22Rv1 (cell line): Measurements from ENCODE around the gene NUP205.

Experiments
- H3K27ac ChIP-seq: fragments of 450-650 bp; 2 replicates; pipeline ENCODE4 v1.5.1; 2017
- ZFX ChIP-seq: fragments of 450-650 bp; IDR thresholded peaks from 2 replicates; pipeline ENCODE4 v1.6.1; 2017; ENCODE audit warnings: antibody characterized with exemption, borderline replicate concordance
- TF ChIP-seq, protein P1 (sequence below): fragments of 450-650 bp; IDR thresholded peaks from 2 replicates; pipeline ENCODE4 v1.5.1; 2017; ENCODE audit warnings: mild to moderate bottlenecking

Gene NUP205

DNA sequence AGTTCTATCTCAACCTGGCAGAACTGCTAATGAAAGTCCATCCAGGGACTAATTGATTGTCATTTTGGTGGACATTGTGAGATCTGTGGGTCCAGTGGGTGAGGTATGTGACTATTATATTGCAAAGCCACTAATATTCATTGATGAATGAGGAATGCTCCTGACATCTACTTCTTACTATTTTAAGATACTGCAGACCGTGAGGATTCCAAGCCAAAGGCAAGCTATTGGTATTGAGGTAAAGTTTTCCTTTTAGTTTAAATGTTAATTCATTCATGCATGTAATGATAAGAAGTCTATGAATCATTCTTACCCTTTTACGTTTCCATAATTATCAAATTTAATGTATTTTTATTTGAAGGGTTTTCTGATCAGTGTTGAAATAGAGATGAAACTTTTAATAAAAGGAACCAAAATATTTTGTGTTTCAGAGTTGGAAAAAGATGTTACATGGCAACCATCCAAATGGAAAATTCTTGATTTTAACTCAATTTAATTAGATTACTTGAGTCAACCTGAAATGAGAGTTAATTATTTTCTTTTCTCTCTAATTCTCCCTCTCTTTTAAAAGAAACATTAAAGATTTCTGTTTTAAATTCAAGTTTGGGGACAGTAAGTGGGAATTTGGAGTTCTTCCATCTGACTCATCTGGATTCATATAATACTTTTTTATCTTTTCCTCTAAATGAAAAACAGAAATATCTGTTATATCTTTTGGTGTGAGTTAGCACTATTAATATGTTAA is 39.6 kb downstream of the NUP205 start:
- no peak for TF ChIP-seq ZFX
- TF ChIP-seq, protein P1, sequence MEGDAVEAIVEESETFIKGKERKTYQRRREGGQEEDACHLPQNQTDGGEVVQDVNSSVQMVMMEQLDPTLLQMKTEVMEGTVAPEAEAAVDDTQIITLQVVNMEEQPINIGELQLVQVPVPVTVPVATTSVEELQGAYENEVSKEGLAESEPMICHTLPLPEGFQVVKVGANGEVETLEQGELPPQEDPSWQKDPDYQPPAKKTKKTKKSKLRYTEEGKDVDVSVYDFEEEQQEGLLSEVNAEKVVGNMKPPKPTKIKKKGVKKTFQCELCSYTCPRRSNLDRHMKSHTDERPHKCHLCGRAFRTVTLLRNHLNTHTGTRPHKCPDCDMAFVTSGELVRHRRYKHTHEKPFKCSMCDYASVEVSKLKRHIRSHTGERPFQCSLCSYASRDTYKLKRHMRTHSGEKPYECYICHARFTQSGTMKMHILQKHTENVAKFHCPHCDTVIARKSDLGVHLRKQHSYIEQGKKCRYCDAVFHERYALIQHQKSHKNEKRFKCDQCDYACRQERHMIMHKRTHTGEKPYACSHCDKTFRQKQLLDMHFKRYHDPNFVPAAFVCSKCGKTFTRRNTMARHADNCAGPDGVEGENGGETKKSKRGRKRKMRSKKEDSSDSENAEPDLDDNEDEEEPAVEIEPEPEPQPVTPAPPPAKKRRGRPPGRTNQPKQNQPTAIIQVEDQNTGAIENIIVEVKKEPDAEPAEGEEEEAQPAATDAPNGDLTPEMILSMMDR = no peak
- no peak overlapping the region for H3K27ac ChIP-seq

DNA sequence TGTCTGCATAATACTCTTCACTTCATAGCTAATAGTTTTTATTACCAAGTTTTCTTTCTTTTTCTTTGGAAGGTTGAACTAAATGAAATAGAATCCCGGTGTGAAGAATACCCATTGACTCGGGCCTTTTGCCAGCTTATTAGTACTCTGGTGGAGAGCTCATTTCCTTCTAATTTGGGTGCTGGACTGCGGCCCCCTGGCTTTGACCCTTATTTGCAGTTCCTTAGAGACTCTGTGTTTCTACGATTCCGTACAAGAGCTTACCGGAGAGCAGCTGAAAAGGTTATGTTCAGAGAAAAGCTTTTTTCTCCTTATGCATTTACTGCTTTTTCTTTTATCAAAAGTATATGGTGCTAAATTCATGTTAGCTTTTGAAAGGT is 40.2 kb downstream of the NUP205 start:
- H3K27ac ChIP-seq = no peak overlapping the region
- no peak for TF ChIP-seq ZFX
- TF ChIP-seq, protein P1 = no peak

DNA sequence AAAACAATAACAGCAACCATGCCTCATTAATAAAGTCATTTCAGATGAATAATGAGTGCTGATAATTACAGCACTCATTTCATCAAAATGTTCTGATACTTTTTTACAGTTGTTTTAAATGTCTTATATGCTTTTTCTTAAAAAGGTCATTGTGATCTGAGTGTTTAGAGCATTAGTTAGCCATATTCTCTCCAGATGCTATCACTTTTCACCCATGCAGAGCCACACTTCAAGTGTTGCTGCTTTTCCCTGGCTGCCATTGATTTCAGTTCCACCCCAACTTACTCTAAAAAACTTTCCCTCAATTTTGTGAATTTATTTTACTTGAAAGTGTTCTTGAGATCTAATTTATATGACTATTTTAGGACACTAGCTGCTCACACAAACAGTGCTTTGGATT is 41.8 kb downstream of the NUP205 start:
- H3K27ac ChIP-seq = no peak overlapping the region

DNA sequence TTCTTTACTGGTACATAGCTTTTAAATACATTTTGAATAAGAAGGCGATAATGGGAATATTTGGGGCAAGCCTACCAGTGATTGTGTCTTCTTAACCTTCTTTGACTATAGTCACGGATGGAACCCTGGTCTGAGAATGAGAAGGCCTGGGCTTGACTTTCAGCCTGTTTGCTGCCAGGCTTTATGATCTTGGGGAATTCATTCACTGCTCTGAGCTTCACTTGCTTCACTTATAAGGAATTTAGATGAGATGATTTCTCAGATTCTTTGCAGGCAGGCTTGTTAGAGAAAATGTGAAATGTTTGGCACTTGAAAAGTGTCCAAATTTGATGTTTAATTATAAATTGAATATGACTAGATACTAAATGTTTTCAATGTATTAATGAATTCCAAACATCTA is 42.5 kb downstream of the NUP205 start:
- TF ChIP-seq, protein P1 = no peak
- TF ChIP-seq ZFX = no peak
- H3K27ac ChIP-seq = no peak overlapping the region

More for the DNA sequence above, 41.8 kb downstream of the NUP205 start:
- TF ChIP-seq, protein P1 = no peak
- no peak for TF ChIP-seq ZFX

DNA sequence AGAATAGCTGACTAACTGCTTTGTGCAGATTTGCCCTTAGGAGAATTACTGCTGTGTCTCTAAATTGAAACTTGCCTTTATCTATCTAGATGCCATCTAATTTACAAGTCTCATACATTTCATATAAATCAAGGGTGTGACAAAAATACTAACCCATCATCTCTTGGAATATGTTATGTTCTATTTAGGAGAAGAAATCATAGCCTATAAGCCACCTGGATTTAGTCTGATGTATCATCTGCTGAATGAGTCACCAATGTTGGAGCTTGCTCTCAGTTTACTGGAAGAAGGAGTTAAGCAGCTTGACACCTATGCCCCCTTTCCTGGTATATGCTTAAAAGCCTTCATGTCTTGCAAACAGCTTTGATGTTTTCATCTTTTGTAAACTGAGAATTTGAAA is 43.5 kb downstream of the NUP205 start:
- TF ChIP-seq ZFX = no peak
- TF ChIP-seq, protein P1 = no peak
- H3K27ac ChIP-seq = no peak overlapping the region

DNA sequence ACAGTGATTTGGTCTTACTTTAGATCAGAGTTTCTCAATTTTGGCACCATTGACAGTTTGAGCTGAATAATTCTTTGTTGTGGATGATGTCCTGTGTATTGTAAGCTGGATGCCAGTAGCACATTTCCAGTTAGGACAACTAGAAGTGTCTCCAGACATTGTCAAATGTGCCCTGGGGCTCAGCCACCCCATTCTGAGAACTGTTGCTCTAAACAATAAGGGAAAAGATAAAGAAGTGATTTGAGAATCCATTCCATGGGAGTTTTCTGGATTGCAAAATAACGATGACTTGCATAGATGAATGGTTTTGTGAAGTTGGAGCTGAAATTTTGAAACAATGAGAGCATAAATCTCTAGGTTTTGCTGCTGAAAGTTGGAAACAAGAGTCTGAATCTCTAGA is 44.6 kb downstream of the NUP205 start:
- TF ChIP-seq, protein P1 = no peak
- TF ChIP-seq ZFX = no peak
- no peak overlapping the region for H3K27ac ChIP-seq

DNA sequence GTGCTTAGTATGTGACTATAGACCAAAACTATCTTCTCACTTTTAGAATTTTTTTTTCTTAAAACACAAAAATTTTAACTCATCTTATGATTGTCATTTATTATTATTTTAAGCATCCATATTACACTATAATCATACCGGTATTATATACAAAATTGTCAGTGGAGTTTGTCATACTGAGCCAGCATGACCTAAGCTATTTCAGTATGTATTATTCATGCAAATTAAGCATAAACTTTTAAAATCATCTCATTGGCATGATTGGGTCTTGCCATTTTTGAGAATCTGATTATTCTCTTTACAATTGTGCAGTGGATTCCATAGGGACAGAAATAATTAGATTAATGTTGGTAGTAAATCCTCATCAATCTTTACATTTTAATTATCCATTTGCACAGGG is 58.4 kb downstream of the NUP205 start:
- no peak overlapping the region for H3K27ac ChIP-seq
- TF ChIP-seq ZFX = no peak
- TF ChIP-seq, protein P1 = no peak
